Measurements from ENCODE around the gene KLHDC7A.

KLHDC7A gene

DNA sequence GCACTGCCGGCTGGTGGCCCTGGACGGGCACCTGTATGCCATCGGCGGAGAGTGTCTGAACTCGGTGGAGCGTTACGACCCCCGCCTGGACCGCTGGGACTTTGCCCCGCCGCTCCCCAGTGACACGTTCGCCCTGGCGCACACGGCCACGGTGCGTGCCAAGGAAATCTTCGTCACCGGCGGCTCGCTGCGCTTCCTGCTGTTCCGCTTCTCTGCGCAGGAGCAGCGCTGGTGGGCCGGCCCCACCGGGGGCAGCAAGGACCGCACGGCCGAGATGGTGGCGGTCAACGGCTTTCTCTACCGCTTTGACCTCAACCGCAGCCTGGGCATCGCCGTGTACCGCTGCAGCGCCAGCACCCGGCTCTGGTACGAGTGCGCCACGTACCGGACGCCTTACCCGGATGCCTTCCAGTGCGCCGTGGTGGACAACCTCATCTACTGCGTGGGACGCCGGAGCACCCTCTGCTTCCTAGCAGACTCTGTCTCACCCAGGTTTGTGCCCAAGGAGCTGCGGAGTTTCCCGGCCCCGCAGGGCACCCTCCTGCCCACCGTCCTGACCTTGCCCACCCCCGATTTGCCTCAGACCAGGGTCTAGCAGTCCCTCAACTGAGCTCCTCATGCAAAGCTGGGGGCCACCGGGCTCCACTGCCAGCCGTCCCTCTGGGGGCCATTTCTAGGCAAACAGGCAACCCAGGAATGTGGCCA lies 2.1 kb downstream of the KLHDC7A start:
- H3K4me3 ChIP-seq (replicated peaks; ENCODE audit: low read depth, low read length) = no peak overlapping the region
- DNase-seq (ENCODE audit: low read depth) = no peak
- TF ChIP-seq, protein P1, sequence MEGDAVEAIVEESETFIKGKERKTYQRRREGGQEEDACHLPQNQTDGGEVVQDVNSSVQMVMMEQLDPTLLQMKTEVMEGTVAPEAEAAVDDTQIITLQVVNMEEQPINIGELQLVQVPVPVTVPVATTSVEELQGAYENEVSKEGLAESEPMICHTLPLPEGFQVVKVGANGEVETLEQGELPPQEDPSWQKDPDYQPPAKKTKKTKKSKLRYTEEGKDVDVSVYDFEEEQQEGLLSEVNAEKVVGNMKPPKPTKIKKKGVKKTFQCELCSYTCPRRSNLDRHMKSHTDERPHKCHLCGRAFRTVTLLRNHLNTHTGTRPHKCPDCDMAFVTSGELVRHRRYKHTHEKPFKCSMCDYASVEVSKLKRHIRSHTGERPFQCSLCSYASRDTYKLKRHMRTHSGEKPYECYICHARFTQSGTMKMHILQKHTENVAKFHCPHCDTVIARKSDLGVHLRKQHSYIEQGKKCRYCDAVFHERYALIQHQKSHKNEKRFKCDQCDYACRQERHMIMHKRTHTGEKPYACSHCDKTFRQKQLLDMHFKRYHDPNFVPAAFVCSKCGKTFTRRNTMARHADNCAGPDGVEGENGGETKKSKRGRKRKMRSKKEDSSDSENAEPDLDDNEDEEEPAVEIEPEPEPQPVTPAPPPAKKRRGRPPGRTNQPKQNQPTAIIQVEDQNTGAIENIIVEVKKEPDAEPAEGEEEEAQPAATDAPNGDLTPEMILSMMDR (IDR thresholded peaks at IDR 0.05; ENCODE audit: low read length, missing control alignments) = no peak

DNA sequence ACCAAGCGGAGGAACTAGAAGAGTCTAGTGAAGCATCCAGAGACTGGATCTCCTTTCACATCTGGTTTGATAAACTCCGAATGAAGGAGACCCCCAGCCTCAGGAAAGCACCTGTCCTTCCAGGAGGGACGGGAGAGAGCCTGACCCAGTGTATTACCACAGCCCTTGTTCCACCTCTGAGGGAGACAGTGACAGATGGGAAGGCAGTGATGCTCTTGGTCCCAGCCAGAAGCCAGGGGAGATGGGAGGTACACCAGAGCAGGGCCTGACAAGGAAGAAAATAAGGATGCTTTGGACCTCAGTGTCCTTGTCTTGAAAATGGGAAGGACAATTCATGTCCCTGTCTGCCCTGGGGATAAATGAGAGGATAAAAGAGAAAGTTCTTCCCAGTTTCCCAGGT lies 3.5 kb downstream of the KLHDC7A start:
- no peak for DNase-seq (ENCODE audit: low read depth)
- TF ChIP-seq, protein P1 (IDR thresholded peaks at IDR 0.05; ENCODE audit: low read length, missing control alignments) = no peak
- H3K4me3 ChIP-seq (replicated peaks; ENCODE audit: low read depth, low read length) = no peak overlapping the region

DNA sequence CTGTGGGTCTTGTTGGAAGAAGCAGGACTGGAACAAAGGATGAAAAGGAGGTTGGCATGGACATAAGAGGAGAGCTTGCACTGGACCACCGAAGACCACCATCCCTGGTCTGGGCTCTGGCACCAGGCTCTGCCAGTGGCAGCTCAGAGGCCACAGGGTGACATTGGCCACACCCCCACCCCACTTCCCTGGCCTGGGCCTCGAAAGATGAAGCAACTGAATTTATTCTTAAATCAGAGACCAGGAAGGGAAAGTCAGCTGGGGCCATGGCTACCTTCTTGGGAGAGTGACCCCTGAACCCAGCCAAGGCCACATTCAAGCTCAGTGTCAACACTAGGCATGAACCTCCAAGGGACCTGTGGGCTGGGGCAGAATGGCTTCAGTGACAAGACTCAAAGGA lies 4.0 kb downstream of the KLHDC7A start:
- no peak for DNase-seq (ENCODE audit: low read depth)
- no peak overlapping the region for H3K4me3 ChIP-seq (replicated peaks; ENCODE audit: low read depth, low read length)
- TF ChIP-seq, protein P1 (IDR thresholded peaks at IDR 0.05; ENCODE audit: low read length, missing control alignments) = no peak

DNA sequence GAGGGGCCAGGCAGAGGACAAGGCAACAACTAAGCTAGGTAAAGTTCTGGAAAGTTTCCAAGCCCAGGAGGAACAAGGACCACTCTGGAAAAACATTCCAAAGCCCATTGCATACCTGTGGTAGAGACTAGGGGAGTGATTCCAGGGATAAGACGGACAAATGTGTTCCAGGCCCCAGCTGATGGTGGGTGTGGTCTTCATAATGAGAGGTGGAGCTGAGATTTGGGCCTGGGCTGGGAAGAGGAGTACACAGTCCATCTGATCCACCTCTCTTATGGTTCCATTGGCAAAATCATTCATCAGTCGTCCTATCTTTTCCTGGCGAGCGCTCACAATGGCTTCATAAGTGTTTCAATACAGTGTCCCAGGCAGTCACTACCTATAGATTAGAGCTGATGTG lies 4.5 kb downstream of the KLHDC7A start:
- TF ChIP-seq, protein P1 (IDR thresholded peaks at IDR 0.05; ENCODE audit: low read length, missing control alignments) = no peak
- H3K4me3 ChIP-seq (replicated peaks; ENCODE audit: low read depth, low read length) = no peak overlapping the region
- DNase-seq (ENCODE audit: low read depth) = no peak

DNA sequence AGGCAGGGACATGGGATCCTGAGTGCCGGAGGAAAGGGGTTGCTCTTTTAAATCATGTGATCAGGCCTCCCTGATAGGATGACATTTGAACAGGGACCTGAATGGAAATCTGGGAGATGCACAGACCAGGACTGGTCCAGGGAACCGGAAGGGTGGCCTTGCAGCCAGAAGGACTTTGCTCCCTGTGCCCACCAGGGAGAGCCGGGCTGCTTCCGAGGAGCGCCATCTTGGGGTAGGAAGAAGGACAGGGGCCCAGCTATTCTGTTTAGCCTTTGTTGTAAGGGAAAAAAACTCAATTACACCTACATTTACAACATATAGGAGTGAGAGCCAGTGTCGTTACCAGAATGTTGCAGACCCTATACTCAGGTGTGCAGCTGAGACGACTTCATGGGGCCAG lies 5.5 kb downstream of the KLHDC7A start:
- no peak overlapping the region for H3K4me3 ChIP-seq (replicated peaks; ENCODE audit: low read depth, low read length)
- DNase-seq (ENCODE audit: low read depth) = no peak
- TF ChIP-seq, protein P1 (IDR thresholded peaks at IDR 0.05; ENCODE audit: low read length, missing control alignments) = no peak

DNA sequence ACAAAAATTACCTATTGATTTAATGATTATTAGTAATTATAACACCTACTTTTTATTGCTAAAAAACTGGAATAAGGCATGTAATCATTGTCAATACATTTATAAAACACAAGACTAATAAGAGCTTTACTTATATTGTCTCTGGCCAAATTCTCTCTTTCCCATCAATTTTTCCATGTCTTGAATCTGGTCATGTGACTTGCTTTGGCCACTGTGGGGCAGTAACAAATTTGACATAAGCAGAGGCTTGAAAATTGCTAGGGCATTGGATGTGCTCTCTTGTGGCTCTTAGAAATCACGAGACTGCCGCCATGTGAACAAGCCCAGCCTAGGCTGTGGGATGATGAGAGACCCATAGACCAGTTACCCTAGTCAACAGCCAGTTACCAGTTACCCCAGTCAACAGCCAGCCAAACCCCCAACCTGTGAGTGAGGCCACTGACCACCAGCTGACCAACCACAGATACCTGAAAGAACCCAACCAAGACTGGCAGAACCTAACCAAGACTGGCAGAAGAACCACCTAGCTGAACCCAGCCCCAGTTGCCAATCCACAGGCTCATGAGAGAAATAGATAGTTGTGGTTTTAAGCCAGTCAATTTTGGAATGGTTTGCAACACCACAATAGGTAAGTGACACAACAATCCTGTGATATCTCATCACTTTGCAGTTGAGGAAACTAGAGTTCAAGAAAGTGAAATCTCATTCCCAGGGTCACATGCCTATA lies 8.8 kb downstream of the KLHDC7A start:
- TF ChIP-seq, protein P1 (IDR thresholded peaks at IDR 0.05; ENCODE audit: low read length, missing control alignments) = no peak
- no peak overlapping the region for H3K4me3 ChIP-seq (replicated peaks; ENCODE audit: low read depth, low read length)
- DNase-seq (ENCODE audit: low read depth) = no peak
